Gastrocnemius medialis (tissue), 4 donors: ENCODE results near the gene GPR55.

ENCODE experiments used
- CTCF ChIP-seq, 5 experiments: fragments of 450-650 bp in 3 of 5; fragments of 200-600 bp in 2 of 5; sonication (generic) in 2 of 5; IDR thresholded peaks in 4 of 5; conservative IDR thresholded peaks in 1 of 5; 1 replicate in 4 of 5; 2 replicates in 1 of 5; pipeline ENCODE4 v1.5.1; 2016 to 2019; ENCODE audit warnings: antibody characterized with exemption in 5 of 5, mild to moderate bottlenecking in 3 of 5, moderate library complexity in 3 of 5
- POLR2A ChIP-seq, 2 donors: fragments of 450-650 bp; IDR thresholded peaks; one replicate each; pipeline ENCODE4 v1.6.1; 2017; ENCODE audit warnings: antibody characterized with exemption in 2 of 2, mild to moderate bottlenecking in 2 of 2, moderate library complexity in 2 of 2

DNA sequence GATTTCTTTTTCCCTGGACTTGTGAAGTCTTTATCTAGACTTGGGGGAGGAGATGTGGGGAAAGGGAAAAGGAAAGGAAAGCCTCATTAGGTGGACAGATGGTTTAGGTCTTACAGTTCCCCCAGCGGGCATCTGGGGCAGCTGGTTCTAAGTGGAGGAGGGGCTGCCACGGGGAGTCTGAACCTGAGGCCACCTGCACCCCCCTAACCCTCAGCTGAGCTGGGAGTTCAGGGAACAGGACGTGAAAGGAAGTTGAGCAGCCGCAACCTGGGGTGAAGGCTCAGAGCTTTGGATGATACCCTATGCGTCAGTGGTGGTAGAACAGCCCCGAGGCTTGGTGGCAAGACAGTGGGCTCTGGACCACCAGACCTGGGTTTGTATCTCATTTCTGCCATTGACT is 33.5 kb downstream of the GPR55 start:
- no peak for TF ChIP-seq CTCF (IDR thresholded peaks at IDR 0.05 in 4 of 5, conservative IDR thresholded peaks at IDR 0.05 in 1 of 5)
- TF ChIP-seq POLR2A (IDR thresholded peaks at IDR 0.05): no peak
